ENCODE results near the gene FABP7.
"Not testable (repeated sequence)": the region's sequence is repeated elsewhere in the genome, so short reads cannot be mapped to it uniquely, and the experiment has no call there.

The FABP7 gene

GRCh38 chr6:122779667-122780066, at the start of gene FABP7:
Gene FABP7, plus strand, starts transcription at chr6:122779716. Its CDS starts 79 bp downstream, at chr6:122779795.
- DNase-seq = no peak

DNA sequence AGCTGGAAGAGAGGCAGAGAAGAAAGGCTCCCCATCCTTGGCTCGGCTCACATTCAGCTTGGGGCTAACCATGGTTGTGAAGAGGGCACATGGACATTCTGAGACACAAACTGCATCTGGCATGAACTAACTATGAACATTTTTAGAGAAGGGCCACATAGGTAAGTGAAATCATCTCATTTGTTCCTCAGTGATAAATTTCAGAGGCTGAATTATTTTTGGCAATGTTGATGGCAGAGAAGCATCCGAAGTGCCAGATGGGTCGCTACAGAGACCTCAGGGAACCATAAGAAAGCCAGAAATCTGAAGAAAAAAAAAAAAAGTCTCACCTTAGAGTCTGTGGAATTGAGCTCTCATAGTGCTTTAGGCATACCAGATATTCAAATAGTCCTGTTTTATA, 49.2 kb upstream of the FABP7 start:
- no peak for DNase-seq

DNA sequence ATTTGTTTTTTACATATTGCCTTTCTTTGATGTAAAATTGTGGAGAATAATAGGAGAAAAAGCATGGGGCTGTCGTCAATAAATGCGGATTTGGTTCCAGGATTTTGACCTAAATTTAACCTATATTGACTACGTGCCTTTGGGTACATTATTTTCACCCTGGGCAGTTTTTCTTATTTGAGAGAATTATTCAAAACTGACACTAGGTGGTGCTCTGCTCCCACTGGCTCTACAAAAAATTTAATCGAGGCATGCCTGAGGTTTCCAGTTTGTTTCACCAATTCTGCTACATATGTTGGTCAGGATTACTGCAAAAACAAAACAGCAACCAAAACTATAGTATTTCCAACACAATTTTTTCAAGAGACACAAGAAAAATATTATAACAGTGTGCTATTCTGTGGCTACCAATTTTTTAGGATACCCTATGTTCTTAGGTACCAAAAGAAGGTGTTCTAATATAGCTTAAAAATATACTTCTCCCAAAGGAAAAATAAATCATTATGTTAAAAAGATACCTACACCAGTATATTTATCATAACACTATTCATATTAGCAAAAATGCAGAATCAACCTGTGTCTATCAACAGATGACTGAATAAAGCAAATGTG, 48.6 kb upstream of the FABP7 start:
- DNase-seq = no peak

GRCh38 chr6:122733259-122733658, 46.3 kb upstream of the FABP7 start:
- DNase-seq = peak; percentile 36

DNA sequence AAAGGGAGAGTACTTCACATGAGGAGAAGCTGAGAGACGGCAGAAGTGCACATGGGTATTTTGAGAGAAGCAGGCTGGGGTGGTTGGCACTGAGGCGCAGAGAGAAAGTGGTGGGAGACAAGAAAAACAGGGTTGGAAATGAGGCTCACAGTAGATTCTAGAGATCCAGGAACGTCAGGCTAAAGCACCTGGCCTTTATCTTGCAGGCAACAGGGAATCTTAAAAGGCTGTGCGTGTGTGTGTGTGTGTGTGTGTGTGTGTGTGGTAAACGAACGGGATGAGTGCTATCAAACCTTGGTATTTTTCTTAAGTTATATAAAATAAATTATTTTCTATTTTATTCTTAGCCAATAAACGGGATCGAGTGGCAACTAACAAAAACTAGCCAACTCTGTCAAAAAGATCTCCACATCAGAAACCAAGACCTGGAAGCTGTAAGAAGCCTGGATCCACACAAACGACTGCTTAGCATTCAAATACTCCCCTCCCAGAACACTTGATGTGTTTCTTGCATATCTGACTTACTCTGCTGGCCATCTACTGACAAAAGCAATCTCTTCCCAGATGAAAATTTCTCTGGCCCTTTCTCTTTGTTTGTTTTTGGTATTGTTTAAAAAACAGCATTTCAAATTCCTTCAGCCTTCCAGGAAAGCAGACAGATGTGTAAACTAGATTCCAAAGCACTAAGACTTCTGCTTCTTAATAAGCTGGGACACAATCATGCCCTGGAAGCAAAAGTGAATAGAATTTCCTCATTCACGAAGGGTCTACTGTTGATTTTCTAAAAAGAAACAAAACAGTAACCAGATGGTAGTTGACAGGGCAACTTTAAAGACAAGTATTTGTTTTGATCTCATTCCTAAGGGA, 44.8 kb upstream of the FABP7 start:
- DNase-seq = no peak

GRCh38 chr6:122735582-122735981, 43.9 kb upstream of the FABP7 start:
- no peak for DNase-seq

GRCh38 chr6:122736163-122736562, 43.4 kb upstream of the FABP7 start:
- no peak for DNase-seq

DNA sequence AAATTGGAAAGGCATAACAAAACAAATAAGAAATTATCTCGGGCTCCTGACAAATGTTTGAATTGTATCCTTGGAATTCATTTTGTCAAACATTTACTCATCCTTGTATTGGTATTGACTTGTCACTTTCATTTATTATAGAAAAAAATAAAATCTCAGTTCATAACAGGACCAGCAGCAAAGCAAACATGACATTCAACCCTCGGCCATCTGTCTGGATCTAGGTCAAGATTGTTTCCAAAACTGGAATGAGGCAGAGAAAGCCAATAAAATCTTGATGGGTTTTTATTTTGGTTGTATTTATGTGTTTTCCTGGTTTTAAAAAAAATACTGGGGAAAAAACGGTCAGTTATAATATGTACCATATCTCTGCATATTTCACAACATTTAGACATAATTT, 42.9 kb upstream of the FABP7 start:
- DNase-seq = no peak

DNA sequence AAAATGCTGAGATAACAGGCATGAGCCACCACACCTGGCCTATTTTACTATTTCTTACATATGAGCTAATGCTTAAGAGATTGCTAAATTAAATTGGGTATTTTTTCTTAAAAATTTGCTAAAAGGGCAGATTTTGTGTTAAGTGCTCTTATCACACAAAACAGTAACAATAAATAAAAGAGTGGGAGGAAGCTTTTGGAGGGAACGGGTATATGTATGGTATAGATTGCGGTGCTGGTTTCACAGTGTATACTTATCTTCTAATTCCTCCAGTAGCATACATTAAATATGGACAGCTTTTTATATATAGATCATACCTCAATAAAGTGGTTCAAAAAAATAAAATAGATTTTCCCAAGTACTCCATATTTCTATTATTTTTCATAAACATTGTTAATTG, 39.4 kb upstream of the FABP7 start:
- no peak for DNase-seq

- DNase-seq = no peak
Observed at GRCh38 chr6:122740936-122741335, 38.6 kb upstream of the FABP7 start.

GRCh38 chr6:122744247-122744646, 35.3 kb upstream of the FABP7 start:
- not testable (repeated sequence) for DNase-seq

GRCh38 chr6:122744856-122745255, 34.7 kb upstream of the FABP7 start:
- DNase-seq = not testable (repeated sequence)

DNA sequence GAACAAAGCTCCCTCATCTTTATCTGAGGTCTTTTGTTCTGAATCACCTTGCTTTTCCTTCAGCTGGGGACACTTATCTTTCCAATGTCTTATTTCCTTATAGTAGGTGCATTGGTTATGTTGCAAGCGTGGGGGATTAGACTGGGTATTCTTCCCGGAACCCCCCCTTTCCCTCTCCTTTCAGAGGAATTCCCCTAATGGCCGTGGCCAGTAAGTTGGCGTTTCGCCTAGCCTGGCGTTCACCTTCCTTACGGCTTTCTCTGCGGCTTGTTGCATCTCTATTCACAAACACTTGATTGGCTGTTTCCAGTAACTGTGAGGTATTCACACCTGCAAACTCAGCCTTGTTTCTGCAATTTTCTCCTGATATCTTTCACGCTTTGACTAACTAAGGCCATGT, 32.8 kb upstream of the FABP7 start:
- DNase-seq = no peak

DNA sequence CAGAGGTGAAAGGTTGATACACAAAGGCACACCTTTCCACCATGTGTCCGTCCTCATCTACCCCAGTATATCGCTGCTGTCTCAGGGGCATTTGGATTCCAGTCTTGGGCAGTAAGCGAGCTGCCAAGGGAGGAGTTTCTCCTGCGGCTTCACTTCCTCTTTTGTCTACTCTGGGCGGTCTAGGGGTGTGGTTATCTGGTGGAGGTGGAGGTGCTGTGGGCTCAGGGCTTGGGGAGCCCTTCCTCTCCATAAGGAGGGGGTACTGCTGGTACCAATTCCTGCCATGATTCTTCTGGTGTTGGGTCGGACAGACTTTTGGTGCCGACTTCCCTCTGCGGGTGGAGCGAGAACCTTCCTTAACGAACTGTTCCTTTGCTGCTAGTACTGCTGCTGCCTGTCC, 31.9 kb upstream of the FABP7 start:
- no peak for DNase-seq

- DNase-seq = not testable (repeated sequence)
Observed at GRCh38 chr6:122748945-122749344, 30.6 kb upstream of the FABP7 start.

- DNase-seq = no peak
Observed at GRCh38 chr6:122749451-122750050, 30.0 kb upstream of the FABP7 start.

DNA sequence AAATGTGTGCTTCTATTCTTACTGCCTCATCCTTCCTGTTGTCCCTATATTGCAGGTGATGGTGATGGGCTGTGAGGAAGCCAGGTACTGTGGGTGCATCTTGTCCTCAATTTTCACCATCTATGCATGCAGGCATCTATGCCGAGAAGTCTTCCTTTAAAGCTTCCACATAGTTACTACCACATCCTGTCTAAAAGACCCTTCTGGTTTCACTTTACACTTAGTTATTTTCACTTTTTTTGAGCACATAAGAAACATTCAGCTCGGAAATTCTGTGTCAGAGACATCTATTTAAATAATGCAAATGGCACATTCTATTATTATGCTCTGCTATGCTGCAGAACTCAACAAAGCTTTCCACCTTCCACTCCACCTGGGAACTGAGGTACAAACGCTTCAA, 28.2 kb upstream of the FABP7 start:
- DNase-seq = no peak

DNA sequence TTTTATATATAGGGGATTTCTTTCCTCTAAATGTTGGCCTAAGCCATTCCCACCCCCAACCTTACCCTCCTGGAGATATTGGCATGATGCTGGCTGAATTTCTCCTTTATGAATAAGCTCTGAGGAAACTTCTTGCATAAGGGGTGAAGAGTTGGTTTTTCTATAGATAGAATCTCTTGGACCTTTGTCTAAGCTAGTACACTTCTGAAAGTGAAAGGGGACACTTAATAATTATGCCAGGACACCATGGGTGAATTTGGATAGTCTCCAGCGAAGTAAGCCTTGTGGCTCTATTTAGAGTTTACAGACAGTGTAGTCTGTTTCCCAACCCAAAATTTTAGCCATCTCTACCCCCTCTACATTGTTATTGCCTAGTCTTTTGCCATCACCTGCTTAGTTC, 27.1 kb upstream of the FABP7 start:
- no peak for DNase-seq

DNA sequence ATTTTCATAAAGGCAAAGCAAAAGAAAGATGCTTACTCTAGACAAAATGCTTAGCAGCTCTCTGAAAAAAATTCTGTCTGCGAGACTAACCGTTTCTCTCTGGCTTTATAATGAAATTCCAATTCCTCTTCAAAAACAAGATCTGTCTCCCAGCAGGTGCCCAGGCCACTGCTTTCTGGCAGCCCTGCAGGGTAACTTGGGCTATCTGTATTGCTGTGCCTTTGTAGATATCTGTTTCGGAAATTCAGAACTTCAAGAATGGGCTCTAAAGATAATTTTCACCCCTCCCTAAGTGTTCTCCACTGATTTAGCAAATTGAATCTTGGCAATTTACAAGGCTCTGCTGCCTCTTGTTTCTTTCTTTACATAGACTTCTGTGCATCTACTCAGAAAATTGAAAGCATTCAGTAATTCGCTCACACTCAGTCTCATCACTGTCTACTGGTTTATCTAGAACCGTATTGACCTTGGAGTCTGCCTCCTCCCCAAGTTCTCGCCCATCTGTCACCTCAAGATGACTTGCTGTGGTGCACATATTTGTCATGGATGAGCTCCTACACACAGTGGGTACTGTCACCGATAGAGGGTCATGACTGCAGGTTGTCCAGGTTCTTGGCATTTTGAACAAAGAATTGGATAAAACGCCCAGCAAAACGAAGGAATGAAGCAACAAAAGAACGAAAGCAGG, 26.4 kb upstream of the FABP7 start:
- no peak for DNase-seq

DNA sequence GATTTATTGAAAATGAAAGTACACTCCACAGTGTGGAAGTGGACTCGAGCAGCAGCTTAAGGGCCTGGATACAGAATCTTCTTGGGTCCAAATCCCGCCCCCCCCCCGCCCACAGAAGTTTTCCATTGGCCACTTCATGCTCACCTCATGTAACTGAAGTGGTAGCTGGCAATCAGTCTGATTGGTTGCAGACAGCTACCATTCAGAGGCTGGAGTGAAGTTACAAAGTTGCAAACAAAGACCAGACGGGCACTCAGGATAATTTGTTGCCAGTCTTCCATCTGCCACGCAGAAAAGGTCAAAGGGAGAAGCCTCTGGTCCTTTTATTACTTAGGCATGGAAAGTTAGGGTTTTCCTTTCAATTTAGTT, 25.8 kb upstream of the FABP7 start:
- no peak for DNase-seq

DNA sequence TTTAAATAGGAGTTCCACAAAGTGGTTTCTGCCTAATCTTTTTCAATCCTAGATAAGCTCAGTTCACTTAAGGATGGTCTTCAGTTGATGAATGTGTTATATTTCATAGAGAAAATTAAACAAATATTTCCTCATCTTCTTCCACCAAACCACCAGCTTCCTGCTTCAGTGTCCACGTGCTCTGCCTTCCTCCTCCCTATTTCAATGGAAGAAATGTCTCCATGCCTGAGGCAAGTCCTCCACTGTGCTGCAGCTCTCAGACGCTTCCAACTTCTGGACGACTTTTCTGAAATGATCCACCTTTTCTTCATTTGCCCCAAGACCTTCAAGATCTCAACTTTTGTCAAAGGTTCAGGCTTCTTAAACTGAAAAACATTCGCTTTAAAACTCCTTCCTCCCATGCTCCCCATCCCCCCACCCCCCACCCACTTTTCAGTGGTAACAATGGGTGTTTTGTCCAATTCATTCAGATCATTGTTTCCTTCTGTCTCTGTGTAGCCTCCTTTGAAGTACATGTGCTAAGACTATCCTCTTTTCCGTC, 25.3 kb upstream of the FABP7 start:
- DNase-seq = no peak

- no peak for DNase-seq
Observed at GRCh38 chr6:122755901-122756300, 23.6 kb upstream of the FABP7 start.

- DNase-seq = no peak
Observed at GRCh38 chr6:122758927-122759334, 20.6 kb upstream of the FABP7 start.

Data from NCI-H1417 treated with DMSO at 0.1 percent for 48 hours (cell line).